GM19455 (cell line): ENCODE measurements around the gene HOXD12.

Experiments
- ATAC-seq: cut with Tn5 transposase; IDR thresholded peaks from one replicate; pipeline ENCODE4 v1.9.1; 2021; ENCODE audit not compliant: unreplicated experiment

The HOXD12 gene

DNA sequence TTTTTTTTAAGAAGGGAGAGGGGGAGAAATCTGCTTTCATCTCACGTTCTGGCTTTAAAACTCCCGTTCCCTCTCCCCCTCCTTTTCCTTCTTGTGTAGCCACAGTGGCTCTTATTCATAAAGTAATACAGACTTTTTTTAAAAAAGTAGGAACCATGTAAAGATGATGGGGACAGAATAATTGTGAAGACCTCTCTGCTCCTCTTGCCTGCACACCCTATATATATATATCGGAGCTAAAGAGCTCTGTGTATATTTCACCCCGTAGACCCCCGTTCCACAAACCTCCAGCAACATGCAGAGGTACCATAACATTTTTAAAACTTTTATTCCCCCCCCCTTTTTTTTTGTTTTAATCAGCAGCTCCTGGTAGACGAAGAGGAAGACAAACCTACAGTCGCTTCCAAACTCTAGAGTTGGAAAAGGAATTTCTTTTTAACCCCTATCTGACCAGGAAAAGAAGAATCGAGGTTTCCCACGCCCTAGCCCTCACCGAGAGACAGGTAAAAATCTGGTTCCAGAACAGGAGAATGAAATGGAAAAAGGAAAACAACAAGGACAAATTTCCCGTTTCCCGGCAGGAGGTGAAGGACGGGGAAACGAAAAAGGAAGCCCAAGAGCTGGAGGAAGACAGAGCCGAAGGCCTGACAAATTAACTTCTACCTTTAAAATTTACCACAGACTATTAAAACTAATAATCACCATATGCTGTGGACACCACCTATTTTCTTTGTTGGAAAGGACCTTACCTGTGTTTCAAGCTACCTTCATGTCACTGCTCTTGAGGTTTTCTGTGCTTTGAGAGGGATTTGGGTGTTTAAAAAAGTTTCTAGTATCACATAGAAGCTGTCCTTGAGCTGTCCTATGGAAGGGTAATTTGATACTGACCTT lies 31.6 kb downstream of the HOXD12 start:
- ATAC-seq = no peak

DNA sequence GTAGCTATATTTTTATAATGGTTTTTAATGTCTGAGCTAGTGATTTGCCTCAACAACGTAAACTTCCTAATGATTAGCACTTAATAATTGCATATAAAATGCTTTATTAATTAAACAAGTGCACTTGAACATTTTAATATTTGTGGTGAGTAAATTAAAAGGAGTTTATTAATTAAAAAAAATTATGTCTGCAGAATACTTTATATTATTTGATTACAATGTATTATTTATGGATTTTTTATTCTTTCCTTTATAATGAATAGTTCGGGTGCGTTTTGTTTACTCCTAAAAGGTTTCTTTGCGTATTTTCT lies 32.2 kb downstream of the HOXD12 start:
- ATAC-seq = no peak

DNA sequence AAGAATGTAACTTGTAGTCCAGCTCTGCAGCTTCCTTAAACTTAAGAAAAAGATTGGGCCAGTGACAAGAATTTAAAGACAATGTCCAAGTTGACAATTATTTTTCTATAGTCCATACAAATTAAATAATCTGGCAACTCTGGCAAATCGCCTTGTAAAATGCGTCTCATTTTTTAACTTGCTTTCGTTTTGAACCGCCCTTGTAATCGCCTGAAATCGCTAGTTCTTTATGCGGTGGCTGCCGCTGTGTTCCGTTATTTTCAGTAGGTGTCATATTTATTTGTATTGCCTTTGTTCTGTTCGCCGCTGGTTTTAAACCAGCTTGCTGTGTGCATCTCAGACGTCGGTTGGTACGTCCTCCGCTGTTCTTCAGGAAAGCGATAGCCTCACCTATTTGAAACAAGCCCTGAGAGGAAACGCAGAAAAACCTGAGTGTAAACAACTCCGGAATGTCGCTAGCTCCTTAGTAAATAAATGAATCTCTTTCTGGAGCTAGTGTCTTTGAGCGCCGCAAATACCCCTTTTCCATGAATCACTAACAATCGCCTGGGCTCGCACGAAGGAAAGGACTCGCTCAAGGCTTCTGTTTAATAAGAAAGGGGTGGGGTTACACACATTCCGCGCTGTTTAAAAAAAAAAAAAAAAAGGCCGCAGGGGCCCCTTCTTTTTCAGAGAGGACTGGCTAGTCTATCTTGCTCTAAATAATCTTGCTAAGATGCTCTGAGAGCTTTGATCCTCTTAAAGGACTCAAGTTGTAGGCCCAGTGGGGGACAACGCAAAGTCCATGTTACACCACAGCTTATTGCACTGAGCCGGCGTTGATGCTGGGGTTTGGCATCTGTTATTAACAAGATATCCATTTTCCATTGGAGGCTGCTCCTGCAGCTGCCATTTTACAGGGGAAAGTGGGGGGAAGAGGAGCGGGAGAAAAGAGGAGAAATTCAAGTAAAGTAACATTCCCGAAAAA lies 32.9 kb downstream of the HOXD12 start:
- ATAC-seq = no peak

DNA sequence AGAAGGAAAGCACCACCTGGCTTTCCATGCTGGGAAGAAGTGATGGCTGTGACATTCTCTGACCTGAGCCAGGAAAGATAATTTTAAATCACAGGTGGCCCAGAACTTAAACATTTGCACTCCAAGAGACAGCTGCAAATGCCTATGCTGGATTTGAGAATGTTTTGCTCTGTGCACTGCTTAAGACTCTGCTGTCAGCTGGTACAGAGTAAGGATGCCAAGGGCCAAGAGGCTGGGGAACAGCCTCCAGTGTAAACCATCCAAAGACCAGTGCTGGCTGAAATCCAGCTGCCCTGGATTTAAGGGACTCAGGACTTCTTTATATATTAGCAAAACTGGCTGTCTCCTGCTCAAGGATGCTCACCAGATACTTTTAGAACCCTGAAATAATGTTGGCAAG lies 33.8 kb downstream of the HOXD12 start:
- ATAC-seq = no peak

DNA sequence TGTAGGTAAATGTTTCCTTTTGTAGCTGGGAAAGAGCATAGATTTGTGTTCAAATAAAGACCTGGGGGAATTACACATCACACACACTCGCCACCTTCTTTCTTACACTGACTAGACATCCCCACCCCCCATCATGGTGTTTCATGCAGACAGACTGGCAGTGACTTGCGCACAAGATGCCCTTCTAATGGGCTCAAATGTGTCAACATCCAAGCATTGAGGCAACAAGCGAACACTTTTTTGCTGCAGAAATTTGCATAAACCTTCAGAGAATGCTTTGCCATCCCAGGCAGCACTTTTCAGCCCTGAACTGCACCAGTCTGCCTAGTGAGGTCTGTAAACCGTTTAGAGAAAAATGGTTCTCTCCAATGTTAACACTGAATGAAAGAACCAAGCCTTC lies 34.4 kb downstream of the HOXD12 start:
- no peak for ATAC-seq

DNA sequence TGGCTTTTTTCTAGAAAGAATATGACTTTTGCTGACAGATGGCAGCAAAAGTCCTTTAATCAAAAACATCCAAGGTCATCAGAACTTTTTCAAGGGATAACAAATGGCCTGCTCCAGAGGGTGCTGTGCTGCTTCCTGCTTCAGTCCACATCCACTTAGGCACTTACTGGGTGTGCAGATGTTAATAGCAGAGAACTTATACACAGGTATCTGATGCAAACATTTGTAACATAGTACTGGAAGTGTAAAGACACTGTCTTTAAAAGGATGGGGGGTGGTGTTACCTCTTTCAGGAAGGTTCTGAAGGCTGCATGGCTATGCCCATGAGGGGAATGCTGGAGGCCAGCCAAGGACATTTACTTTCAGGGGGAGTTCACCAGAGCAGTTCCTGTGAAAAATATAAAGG lies 35.4 kb downstream of the HOXD12 start:
- no peak for ATAC-seq

DNA sequence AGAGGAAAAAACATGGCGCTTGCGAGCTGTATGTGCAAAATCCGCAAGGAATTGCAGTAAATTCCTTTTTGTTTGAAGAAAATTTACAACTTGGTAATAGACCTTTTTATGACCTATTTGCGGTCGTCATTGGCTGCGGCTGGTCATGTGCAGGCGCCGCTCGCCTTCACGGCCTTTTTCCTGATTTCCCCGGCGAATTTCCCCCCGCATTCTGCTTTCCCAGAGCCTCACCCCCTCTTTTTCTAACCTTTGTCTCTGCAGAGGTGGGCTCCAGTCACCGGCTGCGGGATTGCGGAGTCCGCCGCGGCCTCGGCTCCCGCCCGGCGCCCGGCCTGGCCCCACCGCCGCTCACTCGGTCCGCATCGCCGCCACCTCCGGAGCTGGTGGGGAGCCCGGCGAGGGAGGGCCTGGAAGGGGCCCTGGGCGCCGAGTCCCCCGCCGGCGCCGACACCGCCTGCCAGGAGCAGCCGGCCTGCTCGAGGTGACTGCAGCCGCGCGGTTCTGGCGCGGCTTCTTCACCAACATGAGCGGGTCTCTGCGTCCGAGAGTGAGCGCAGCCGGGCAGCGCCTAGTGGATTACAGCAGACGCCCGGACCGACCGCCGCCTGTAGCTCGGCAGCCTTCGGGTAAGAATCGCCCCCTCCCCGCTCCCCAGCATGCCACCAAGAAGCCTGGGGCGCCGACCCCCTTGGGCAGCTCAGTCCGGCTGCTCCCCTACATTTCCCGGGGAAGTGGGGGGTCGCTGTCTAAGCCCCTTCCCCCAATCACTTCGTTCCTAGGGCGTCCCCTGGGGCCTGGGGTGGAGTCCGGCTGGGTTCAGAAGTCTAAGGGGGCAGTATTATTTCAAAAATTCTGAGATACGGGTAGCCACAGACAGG lies 37.0 kb downstream of the HOXD12 start:
- no peak for ATAC-seq

DNA sequence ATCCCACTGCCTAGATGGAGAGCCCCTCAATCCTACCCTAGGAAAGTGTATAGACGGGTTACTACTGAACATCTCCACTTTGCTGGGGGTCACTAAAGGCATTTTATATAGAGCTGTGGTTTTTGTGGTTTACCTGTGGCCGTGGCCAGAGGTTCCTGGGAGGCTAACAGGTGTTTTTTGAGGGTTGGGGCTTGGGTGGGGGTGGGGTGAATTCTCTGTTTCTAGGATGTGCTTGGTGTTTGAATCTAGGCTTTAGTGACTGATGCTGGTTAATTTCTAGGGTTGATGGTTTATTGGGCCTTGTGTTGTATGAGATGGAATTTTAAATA lies 37.6 kb downstream of the HOXD12 start:
- ATAC-seq = no peak

DNA sequence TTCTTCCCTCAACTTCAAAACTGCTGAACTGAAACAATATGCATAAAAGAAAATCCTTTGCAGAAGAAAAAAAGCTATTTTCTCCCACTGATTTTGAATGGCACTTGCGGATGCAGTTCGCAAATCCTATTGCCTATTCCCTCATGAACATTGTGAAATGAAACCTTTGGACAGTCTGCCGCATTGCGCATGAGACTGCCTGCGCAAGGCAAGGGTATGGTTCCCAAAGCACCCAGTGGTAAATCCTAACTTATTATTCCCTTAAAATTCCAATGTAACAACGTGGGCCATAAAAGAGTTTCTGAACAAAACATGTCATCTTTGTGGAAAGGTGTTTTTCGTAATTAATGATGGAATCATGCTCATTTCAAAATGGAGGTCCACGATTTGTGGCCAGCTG lies 38.3 kb downstream of the HOXD12 start:
- no peak for ATAC-seq

DNA sequence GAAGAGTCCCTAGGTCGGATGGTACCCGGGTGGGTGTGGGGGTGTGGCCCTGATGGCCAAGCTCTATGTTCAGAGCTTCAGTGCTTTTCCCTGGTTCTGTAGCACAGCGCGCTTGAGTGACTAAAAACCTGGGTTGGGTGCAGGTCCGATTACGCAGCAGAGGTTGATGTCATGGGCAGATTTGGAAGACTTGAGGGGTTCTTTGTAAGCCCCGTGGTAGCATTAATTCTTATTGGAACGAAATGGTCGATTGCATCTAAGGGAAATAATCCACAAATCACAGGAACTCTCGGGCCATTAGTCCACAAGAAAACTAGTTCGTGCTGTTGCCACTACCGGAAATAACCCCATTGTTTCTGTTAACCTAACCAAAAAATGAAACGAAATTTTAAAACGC lies 38.9 kb downstream of the HOXD12 start:
- no peak for ATAC-seq

DNA sequence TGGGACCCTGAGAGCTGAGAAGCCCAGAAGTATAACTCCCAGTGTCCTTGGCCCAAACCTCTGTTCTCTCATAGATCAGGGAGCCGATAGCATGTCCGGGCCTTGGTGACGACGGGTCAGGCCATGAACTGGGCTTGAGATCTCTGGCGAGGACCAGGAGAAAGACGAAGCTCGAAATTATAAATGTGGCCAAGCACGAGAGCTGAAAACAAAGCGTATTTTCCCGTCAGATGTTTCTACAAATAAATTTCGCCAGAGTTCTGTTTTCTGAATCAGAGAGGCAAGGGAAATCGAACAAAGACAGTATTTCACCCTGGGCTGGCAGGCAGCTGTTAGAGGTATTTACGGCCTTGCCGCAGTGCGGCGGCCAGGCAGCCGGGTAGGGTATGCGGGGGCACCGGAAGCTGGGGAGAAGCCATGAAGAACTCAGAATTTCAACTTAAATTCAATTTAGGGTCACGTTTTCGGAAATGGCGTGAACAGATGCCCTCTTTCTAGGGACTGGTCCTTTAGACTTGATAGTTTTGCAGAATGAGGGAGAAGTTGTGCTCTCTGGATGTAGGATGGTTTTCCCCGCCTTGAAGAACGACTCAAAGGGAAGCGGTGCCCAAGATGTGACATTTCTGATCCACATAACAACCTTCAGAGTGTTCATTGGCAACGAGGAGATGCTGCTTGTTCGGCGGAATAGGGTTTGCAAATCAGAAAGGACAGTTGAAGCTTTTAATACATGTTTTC lies 39.5 kb downstream of the HOXD12 start:
- no peak for ATAC-seq

DNA sequence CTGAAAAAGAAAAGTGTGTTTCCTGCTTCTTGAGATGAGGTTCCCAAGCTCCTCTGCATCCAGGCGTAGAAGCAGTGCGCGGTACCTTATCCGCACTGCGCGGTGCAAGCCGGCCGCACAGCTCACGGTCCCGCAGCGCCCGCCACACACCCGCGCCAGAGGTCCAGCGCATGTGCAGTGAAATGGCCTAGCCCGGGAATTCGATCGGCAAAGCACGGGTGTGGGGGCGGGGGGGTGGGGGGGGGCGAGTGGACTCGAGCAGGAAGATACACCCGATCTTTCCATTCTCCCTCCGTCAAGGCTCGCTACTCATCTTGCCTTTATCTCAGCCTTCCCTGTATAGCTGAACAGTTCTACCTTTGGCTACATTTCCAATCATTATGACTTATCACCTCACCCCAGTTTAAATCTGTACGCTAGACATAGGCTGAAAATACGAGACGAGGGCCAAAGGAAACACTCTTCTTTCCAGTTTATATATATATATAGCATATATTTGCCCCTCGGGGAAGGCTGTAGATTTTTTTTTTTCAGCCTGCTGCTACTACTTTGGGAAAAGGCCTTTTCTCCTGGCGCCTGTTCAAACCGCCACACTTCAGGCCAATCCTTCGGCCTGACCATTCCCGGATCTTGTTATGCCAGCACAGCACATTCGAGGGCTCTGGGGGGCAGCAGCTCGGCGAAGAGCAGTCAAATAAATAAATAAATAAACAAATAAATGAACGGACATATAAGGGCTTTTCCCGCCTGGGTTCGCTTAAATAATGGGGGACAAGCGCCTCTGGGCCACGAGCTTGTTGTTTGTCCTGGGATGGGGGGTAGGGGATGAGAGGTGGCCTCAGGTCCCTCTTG lies 40.3 kb downstream of the HOXD12 start:
- ATAC-seq = no peak

DNA sequence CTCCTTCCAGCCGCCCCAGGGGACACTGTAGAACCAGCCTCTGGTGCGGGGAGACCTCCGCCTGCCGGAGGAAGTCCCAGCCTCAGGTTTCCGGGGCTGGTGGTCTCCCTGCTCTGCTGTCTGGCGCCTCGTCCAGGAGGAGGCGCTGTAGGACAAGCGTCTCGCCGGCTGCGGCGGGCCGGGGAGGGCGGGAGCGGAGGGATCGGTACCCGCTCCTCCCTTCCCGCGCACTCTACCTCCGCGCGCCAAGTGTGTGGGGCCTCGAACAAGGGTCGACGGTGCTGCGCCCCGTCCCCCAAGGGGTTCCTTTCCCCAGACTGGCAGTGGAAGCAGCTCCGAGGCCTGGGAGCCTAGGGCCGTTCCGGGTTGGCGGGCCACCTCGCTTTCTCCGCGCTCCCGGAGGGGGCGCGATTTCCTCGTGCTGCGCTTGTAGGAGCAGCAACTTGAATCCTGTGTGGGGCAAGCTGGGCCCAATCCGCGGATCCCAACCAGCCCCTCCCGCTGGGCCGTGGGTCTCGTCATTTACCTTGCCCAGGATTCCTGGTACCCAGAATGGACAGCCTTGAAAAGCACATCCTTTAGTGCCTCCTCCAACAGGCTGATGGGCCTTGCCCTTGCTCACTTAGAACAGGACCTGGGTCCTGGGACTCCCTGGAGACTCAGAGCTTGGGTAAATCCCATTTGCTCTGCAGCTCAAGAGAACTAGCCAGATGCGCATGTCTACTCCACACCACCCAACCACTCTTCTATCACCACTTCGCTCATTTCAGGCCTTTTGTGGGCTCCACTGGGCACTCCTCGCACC lies 41.1 kb downstream of the HOXD12 start:
- ATAC-seq = peak; percentile 96

DNA sequence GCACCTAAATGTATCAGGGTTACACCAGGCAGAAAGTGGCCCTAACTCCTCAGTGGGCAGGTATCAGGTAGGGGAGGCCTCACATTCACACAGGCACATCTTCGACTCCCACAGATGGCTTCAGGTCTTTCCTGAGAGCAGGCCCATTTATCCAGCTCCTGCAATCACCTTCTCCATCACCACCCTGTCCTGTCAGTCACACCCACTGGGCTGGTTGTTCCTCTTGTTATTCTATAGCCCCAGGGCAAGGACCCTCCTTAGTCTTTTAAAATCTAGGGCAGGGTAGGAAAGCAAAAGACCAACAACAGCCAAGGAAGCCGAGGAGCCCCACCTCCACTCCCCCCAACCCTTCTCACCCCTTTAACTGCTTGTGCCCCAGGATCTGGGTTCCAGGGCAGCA lies 42.7 kb downstream of the HOXD12 start:
- ATAC-seq = no peak

DNA sequence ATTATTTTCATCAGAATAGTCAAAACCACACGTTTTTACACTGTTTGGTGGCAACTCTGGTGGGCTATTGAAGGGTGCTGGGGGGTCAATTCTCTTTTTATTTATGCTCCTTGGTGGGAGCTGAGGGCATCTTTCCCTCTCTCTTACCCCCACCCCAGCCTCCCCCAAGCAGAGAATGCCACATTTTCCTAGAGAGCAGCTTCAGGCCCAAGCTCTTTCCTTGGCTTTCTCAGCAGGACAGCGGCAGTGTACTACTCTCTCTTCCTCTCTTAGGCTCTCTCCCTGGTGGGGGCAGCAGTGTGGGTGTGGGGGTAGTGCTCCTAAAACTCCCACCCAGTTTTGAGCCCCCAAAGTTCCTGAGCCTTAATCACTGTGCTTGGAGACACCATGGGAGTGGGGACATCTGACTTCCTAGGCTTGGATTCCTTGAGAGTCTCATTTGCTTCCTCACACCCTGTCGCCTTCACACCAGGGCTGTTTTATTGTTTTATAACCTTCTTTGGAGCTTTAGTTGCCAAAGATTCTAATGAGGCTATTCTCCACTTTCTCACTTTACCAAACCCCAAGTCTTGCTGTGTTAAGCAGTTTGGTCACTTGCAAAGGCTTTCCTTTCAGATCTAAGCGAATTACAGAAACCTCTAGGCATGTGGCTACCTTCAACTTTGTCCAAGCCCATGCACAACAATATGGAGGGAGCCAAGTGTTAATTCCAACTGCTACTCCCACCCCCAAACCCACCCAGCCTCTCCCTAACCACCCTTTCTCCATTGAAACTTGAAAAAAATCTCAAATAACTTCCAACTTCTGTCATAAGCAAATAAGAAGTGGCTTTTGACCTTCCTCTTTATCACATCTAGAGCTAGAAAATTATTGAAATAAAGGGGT lies 45.7 kb downstream of the HOXD12 start:
- ATAC-seq = no peak

DNA sequence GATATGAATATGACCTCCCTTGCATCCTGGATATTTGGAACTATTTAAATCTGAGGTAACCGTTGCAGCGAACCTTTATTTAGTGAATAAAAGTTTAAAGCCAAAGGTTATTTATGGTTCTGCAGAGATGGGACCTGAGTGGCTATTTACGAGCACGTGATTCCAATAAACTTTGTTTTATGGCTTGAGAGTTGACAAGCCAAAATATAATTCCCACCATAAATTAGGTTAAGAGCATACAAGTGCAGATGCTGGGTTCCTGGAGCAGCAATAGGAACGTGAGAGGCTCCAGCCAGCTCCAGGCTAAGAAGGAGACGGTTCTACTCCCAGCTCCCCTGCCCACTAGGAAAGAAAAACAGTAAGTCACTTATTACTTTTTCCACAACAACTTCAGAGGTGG lies 46.5 kb downstream of the HOXD12 start:
- no peak for ATAC-seq

DNA sequence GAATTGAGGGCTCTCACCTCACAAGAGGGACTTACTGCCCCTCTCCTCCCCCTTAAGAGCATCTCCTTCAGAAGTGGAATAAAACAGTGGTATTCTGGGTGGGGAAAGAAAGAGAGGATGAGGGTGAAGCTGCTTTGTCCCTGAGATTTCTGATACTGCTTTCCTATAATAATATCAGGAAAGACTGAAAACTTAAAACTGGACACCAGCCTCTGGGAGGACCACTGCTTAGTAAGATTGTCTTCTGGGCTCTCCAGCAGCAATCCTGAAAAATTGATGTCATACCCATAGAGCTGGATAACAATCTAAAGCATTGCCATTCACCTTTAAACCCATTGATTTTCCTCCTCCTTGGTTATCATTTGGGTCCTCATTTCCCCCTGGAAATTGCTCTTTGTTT lies 47.0 kb downstream of the HOXD12 start:
- no peak for ATAC-seq
